HG02571 (cell line): Measurements from ENCODE around the gene ETV6.
"Not testable (repeated sequence)": the region's sequence is repeated elsewhere in the genome, so short reads cannot be mapped to it uniquely, and the experiment has no call there.

Experiments used
- ATAC-seq: cut with Tn5 transposase; IDR thresholded peaks from one replicate; pipeline ENCODE4 v1.9.1; 2021; ENCODE audit warnings: mild to moderate bottlenecking, moderate library complexity; ENCODE audit not compliant: unreplicated experiment

The ETV6 gene

GRCh38 chr12:11666131-11667050 lies 16.9 kb downstream of the ETV6 start:
- ATAC-seq = no peak

- ATAC-seq = no peak
These were observed 17.7 kb downstream of the ETV6 start for GRCh38 chr12:11667171-11667570.

GRCh38 chr12:11668611-11669010 lies 19.1 kb downstream of the ETV6 start:
- no peak for ATAC-seq

GRCh38 chr12:11669348-11669747 lies 19.9 kb downstream of the ETV6 start:
- no peak for ATAC-seq

GRCh38 chr12:11672256-11673191 lies 23.1 kb downstream of the ETV6 start:
- no peak for ATAC-seq

GRCh38 chr12:11673666-11674461 lies 24.4 kb downstream of the ETV6 start:
- ATAC-seq = no peak

- ATAC-seq = no peak
These were observed 25.5 kb downstream of the ETV6 start for GRCh38 chr12:11674894-11675390.

- no peak for ATAC-seq
These were observed 26.6 kb downstream of the ETV6 start for GRCh38 chr12:11676052-11676451.

GRCh38 chr12:11677093-11677492 lies 27.6 kb downstream of the ETV6 start:
- ATAC-seq = no peak

GRCh38 chr12:11677752-11678151 lies 28.3 kb downstream of the ETV6 start:
- ATAC-seq = no peak

GRCh38 chr12:11678781-11679180 lies 29.3 kb downstream of the ETV6 start:
- ATAC-seq = no peak

GRCh38 chr12:11681207-11681606 lies 31.7 kb downstream of the ETV6 start:
- no peak for ATAC-seq

GRCh38 chr12:11681695-11682094 lies 32.2 kb downstream of the ETV6 start:
- ATAC-seq = not testable (repeated sequence)

GRCh38 chr12:11684393-11684792 lies 34.9 kb downstream of the ETV6 start:
- no peak for ATAC-seq

- no peak for ATAC-seq
These were observed 35.3 kb downstream of the ETV6 start for GRCh38 chr12:11684811-11685210.

- ATAC-seq = no peak
These were observed 35.8 kb downstream of the ETV6 start for GRCh38 chr12:11685316-11685715.

GRCh38 chr12:11685716-11686115 lies 36.2 kb downstream of the ETV6 start:
- no peak for ATAC-seq

- no peak for ATAC-seq
These were observed 36.6 kb downstream of the ETV6 start for GRCh38 chr12:11686120-11686519.

- no peak for ATAC-seq
These were observed 38.1 kb downstream of the ETV6 start for GRCh38 chr12:11687528-11687927.

GRCh38 chr12:11688379-11688778 lies 38.9 kb downstream of the ETV6 start:
- ATAC-seq = no peak

- no peak for ATAC-seq
These were observed 39.4 kb downstream of the ETV6 start for GRCh38 chr12:11688831-11689230.
